GM15510 (cell line): ENCODE measurements around the gene SLC26A2.

ENCODE experiments used
- POLR2A ChIP-seq: IDR thresholded peaks from 3 replicates; pipeline ENCODE4 v1.6.1; 2011; ENCODE audit warnings: borderline replicate concordance; ENCODE audit not compliant: insufficient read length; ENCODE audit errors: extremely low read depth

Gene SLC26A2

GRCh38 chr5:150024346-150024984, 63.9 kb downstream of the SLC26A2 start:
- TF ChIP-seq POLR2A: no peak

DNA sequence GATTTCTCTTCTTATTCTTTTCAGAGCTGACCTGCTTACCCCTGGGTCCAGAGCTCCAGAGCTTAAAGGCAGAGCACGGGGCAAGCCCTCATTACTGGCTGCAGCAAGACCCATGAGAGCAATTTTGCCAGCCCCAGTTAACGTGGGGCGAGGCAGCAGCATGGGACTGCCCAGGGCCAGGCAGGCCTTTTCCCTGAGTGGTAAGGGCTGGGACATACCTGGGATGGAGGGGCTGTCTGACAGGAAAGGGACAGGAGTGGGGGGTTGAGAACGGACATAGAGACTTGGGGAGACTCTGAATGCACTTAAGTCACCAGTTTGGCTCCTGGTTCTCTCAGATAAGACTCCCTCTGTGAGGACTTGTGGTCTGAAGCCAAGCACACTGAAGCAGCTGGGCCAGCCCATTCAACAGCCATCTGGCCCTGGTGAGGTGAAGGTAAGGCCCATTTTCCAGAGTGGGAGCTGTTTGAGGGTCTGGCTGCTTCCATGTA, 66.2 kb downstream of the SLC26A2 start:
- TF ChIP-seq POLR2A: no peak

GRCh38 chr5:150033334-150033733, 72.8 kb downstream of the SLC26A2 start:
- TF ChIP-seq POLR2A: no peak

DNA sequence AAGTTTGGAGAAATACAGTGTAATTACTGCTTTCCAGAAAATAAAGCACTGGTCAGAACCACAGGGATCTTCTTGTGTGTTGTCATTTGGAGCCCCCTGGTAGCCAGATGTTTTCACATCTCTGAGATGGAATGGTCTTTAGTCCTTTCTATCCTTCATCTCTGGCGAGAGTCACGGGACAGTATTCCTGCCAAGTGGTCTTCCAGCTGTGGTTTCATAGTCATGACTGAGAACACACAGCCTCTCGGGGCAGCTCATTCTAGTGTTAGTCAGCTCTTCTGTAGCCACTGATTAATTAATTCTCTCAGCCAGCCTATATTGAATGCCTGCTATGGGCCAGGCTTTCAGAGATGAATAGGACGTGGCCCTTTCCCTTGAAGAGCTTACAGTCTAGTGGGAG, 74.1 kb downstream of the SLC26A2 start:
- TF ChIP-seq POLR2A: no peak

- no peak for TF ChIP-seq POLR2A
Observed at GRCh38 chr5:150035139-150035895, 74.8 kb downstream of the SLC26A2 start.

DNA sequence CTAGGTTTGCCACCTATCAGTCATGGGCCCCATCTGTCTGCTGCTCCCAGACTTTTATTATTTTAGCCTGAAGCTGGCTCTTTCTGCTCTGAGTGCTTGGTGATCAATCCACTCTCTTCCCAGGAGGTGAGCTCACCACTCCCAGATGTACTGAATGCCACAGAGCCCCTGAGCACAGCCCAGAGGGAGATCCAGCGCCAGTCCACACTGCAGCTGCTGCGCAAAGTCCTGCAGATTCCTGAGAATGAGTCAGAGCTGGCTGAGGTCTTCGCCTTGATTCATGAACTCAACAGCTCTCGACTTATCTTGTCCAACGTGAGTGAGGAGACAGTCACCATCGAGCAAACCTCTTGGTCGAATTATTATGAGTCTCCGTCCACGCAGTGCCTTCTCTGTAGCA, 76.0 kb downstream of the SLC26A2 start:
- TF ChIP-seq POLR2A: no peak
